Right lobe of liver (tissue), 4 donors: Measurements from ENCODE around the gene ADISSP.

Experiments
- CTCF ChIP-seq, 4 donors: fragments of 200-600 bp in 3 of 4; fragments of 450-650 bp in 1 of 4; IDR thresholded peaks; one replicate each; pipeline versions ENCODE4 v1.5.1 to v1.8.0; 2016 to 2022; ENCODE audit warnings: antibody characterized with exemption in 4 of 4, mild to moderate bottlenecking in 2 of 4
- POLR2A ChIP-seq: fragments of 450-650 bp; IDR thresholded peaks from one replicate; pipeline ENCODE4 v1.6.1; 2017; ENCODE audit warnings: antibody characterized with exemption, mild to moderate bottlenecking
- donor health status: DM: no; HTN: no; CAD: no.
- donor health status: DM: no; HTN: no; CAD: no.
- donor health status: DM: no; HTN: yes; CAD: no.

GRCh38 chr20:3729378-3729777 lies 38.2 kb downstream of the ADISSP start:
- TF ChIP-seq CTCF (IDR thresholded peaks at IDR 0.05) (no peak), POLR2A (no peak)
